ENCODE measurements around the gene CDK19.

CDK19 gene

DNA sequence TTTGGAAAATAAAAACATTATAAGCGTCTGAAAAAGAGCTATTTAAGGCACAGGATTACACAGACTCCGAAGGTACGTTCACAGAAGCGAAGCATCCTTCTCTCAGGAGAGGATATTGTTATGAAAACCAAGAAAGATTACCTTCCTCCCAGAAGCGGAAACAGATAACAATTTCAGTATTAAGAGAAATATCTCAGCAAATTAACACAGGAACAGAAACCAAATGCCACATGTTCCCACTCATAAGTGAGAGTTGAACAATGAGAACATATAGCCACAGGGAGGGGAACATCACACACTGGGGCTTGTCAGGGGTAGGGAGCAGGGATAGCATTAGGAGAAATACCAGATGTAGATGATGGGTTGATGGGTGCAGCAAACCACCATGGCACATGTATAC is 109.7 kb downstream of the CDK19 start:
- no peak for DNase-seq

DNA sequence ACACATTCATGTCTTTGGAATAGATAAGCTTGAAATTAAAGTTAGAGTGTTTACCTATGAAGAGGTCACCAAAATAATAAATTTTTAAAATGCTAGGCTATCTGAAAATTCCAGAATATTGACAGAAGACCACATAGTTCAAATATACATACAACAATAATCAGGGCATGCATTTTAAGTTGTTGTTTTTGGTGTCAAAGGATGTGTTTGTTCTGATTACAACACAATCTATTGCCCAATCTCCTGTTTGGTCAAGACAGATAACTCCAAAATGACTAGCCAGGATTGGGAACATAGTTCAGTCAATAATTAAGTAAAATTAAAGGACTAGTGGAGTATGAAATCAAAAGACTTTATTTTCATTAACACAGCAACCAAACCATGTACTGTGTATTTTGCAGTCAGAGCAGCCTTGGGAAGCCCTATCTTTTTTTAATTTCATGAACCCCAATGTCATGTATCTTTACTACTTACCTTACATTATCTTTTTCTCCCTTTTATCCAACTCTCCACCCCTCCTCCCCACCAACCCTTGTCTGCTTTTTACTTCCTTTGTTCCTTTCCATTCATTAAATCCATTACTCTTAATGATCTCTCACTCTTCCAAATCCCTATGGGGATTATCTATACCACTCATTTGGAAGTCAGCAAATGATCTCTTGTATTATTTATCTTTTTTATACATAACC is 111.2 kb downstream of the CDK19 start:
- DNase-seq, result no peak

DNA sequence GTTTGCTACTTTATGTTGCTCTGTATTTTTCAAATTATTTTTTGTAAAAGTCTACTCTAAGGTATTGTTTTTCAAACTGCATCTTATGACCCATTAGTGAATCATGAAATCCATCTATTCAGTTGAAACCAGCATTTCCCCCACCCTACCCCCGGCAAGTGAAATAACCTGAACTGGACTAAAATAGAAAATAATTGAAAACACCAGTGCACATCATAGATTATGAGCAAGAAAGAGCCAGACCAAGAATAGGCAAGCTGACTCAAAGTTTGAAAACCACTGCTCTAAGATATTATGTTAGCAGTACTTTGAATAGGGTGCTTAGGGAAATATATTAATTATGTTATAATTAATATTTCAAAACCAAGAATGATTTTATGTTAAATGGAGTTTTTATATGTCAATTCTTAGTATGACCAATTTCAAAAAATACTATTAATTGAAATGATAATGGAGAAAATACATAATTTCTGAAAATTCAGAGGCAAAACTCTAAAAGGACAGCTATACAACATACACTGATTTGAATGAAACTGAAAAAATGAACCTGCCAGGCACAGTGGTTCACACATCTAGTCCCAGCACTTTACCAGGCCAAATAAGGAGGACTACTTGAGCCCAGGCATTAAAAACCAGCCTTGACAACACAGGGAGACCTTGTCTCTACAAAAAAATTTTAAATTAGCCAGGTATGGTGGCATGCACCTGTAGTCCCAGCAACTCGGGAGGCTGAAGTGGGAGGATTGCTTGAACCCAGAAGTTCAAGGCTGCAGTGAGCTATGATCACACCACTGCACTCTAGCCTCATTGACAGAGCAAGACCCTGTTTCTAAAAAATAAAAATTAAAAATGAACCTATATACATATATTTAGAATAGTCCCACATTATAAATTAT is 112.0 kb downstream of the CDK19 start:
- DNase-seq, result no peak

DNA sequence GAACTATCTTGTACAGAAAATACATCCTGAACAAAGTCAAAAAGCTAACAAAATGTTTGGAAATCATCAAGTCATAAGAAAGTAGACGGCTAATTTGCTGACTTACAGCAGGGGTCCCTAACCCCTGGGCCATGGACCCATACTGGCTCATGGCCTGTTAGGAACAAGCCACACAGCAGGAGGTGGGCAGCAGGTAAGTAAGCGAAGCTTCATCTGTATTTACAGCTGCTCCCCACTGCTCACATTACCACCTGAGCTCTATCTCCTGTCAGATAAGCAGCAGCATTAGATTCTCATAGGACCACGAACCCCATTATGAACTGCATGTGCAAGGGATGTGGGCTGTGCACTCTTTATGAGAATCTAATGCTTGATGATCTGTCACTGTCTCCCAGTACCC is 115.5 kb downstream of the CDK19 start:
- no peak for DNase-seq

DNA sequence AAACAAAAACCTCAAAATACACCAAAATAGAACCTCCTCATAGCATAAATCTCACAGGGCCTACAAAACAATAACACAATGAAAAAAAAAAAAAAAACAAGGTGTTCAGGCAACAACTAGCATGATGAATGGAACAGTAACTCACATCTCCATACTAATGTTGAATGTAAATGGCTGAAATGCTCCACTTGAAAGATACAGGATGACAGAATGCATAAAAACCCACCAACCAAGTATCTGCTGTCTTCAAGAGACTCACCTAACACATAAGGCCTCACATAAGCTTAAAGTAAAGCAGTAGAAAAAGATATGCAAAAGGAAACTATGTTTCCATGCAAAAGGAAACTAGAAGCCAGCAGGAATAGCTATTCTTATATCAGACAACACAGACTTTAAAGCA is 121.3 kb downstream of the CDK19 start:
- no peak for DNase-seq

DNA sequence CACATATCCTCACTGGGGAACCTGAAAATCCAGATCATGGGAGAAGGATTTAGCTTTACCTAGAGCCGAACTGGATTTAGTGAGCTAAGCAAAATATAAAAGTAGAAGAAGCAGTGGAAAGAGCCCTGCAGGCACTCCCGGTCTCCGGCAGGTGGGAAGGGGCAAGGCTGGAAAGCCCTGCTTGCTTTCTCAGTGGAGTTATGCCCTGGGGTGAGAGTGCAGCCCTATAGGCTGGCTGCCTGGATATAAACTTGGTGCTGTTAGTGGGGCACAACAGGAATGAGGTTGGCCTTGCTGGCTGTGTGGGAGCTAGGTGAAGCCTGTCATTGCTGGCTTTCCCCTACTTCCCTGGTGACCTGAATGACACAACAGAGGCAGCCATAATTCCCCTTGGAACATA is 122.0 kb downstream of the CDK19 start:
- no peak for DNase-seq

DNA sequence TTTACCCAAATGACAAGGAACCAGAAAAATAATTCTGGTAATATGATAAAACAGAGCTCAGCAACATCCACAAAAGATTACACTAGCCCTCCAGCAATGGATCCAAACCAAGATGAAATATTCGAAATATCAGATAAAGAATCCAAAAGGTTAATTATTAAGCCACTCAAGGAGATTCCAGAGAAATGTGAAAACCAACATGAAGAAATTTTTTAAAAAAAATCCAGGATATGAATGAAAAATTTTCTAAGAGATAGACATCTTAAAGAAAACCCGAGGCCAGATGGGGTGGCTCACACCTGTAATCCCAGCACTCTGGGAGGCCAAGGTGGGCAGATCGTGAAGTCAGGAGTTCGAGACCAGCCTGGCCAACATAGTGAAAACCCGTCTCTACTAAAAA is 124.4 kb downstream of the CDK19 start:
- no peak for DNase-seq

DNA sequence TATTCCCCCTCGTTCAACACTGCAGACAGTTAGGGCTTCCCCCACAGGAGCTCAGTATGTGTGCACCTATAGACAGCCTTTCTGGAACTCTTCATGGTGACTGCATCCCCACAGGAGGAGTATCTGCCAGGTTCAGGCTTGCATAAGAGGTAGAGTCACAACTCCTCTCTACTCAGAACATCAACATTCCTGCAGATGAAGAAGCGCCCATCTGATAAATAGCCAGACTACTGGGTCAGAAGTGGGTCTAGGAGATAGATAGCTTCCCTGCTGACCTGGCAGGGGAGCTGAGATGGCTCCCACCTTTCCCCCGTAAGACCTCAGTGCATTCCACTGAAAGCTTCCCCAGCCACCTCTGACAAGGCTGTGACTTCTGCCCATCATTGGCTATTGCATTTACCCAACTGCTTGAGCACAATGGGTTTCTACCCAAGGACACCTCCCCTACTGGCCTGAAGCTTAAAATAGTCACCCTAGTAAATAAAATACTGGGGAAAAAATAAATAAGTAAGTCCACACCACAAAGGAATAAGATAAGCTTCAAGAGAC is 125.1 kb downstream of the CDK19 start:
- no peak for DNase-seq

DNA sequence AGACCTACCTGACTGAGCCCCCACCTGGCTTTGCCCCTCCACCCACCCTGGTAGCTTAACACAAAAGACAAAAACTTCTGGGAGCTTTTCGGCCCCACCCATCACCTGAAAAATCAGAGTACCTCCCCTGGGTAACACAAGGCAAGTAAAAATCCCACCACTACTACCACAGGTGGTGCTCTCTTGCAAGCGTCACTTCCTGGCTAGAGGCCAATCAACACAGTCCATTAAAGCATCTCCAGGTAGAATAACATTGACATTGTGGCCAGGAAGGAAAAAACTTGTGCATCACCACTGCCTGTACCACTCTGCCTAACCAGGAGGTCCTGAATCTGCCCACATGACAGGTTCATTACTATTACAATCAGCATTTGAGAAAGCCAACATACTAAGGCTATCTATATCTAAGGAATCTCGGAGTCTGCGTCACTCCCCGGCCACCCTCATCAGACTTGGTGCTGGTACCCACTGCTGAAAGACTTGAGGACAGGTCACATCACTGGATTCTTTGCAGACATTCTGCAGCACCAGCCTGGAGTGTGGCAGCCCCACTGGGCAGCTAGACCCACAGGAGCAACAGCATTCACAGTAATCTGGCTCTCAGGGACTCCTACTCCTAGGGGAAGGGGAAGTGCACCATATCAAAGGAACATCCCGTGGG is 125.9 kb downstream of the CDK19 start:
- no peak for DNase-seq

DNA sequence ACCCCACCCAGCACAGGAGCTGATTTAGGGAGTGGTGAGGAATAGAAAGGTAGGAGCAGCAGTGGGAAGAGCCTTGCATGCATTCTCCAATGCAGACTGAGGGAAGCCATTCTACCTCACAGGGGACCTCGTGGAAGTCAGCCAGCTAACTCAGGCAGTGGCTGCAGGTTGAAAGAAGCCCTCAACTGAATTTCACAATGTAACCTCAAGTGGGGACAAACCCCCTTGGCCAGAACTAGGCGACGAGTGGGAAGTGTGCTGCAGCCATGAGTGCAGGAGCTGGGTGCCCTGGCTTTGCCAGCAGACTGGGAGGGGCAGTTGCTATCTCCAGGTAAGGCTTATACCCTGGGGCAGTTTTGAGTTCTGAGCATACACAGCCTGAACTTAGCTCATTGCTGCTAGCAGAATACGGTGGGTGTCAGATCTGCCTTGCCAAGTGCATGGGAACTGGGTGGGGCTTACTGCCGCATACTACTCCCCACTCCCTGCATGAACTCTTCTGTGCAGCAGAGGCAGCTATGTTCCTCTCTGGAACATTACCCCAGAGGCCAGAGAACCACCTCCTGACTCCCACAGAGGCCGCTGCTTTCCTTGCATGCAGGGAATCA is 126.5 kb downstream of the CDK19 start:
- peak in 19 of 56 donors; percentile 3 to 59 (median 20) for DNase-seq

DNA sequence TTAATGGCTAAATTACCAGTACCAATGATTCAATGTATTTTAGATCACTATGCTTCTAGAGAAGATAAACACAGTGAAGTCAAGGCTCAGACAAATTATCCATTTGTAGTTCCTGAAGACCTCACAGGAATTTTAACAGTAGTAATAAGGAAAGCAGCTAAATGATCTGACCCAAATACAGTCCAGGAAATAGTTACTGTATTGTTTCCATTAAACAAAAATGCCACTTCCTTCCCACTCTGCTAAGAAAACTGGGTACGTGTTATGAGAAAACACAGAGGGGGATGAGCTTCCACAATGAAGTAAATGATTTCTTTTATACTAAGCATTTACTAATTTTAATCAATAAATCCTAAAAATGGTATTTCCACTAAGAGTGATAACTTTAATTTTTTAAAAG is 127.9 kb downstream of the CDK19 start:
- no peak for DNase-seq

DNA sequence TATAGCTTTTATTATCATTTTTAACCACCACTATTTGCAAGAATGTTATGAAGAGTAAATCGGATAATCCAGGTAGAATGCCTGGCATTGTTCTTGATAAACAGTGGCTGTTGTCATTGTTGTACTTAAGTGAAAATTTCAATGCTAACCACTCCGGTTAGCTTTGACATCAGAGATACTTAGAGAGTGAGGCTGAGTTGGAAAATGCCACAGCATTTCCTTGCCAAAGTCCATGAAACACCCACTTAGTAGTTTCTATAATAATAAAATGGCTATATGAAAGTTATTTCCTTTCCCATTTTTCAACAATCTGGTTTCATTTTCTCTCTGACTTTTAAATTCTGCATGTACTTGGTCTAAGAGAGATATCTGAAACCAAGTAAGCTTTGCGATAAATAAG is 132.0 kb downstream of the CDK19 start:
- DNase-seq, result no peak

DNA sequence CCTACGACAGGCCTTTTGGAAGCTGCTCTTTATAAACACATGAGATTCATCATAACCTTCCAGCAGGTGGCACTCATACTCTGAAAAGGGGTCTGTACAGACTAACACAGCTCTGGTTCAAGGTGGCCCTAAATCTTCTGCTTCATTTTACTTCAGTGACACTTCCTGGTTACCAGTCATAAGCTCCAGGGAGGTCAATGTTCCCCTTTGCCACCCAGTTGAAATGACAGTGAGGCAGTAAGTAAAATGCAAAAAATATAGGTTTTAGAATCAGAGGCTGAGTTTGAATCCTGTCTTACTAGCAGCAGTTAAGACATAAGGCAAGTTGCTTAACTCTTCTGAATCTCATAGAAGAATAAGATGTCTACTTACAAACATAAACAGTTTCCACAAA is 132.8 kb downstream of the CDK19 start:
- peak in 38 of 56 donors; percentile 3 to 80 (median 36) for DNase-seq

DNA sequence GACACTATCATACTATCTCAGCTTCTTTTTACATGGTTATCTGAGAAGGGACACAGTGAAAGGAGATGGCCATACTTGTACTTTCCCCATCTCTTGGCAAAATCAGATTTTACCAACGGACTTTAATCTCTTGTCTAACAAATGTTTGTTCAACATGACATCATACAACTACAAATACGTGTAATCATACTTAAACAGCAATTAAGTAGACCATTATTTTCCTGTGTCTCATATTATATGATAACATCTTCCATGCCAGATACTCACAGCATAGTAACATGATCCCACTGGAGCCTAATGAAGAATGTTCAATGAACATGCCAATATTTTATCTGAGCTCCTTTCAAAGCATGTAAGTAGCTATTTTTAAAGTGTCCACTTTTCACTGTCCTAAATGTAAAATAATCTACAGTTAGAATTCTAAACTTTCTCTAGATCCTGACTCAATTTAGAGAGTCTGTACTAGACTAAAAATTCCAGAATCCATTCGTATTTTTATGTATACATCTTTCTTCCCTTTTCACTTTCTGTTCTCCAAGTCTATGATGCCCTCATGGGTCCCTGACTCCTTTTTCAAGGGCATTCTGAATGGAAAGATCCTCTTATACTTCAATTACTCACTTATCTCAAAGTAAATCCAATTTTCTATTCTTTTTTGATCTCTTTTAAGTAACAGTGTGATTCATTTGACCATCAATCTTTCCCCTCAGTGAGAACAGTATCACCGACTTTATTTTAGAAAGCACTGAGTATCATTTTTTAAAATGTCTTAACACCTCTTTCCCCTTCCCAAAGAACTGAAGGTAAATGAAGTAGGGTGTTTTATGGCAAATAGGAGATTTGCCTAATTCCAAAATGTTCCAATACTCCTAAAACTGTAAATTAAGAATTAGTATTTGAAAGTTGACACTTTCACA is 133.5 kb downstream of the CDK19 start:
- no peak for DNase-seq

DNA sequence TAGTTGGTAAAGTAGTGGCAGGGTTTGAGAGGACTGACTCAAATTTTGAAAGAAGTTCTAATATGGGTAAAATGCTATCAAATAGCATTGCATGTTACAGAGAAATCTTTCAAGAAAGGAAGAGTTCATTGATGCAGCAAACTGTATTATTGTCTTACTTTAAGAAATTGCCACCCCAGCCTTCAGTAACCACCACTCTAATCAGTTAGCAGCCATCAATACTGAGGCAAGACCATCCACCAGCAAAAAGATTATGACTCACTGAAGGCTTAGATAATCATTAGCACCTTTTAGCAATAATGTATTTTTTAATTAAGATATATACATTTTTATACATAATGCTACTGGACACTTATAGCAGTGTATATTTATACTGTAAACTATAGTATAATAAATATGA is 138.9 kb downstream of the CDK19 start:
- DNase-seq, result no peak

DNA sequence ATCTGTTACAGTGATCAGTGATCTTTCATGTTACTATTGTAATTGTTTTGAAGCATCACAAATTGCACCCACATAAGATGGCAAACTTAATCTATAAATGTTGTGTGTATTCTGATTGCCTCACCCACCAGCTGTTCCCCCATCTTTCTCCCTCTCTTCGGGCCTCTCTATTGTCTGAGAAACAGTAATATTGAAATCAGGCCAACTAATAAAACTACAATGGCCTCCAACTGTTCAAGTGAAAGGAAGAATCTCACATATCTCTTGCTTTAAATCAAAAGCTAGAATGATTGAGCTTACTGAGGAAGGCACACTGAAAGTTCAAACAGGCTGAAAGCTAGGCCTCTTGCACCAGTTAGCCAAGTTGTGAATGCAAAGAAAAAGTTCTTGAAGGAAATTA is 141.2 kb downstream of the CDK19 start:
- DNase-seq, result no peak

DNA sequence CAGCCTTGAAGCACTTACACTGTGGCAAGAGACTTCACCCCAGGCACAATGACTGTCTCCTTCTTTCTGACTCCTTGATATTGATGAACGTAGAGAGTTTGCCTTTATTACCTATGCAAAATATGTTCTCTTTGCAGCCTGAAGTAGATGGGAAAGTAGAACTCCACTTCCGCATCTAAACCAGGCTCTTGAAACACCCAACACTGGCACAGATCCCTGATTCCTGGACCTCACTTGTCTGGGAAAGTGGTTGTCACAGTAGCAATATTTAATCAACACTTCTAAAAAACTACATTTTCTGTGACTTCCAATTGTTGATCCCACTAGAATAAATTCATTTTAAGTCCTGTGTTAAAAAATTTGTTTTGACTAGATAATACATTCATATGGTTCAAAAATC is 143.1 kb downstream of the CDK19 start:
- DNase-seq, result no peak

DNA sequence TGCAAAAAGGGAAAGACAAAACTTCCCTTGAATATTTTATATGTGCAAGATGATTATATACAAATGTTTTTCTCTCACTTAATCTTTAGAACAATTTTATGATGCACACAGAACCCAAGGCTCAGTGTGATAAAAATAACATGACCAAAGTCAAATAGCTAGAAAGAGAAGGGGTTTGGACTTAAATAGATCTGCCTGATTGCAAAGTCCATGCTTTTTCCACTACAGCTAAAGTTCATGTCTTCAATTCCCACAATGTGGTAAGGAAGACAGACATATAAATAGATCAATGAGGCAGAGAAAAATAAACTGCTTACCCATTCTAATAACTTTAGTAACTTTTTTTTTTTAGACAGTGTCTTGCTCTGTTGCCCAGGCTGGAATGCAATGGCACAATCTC is 143.8 kb downstream of the CDK19 start:
- no peak for DNase-seq

DNA sequence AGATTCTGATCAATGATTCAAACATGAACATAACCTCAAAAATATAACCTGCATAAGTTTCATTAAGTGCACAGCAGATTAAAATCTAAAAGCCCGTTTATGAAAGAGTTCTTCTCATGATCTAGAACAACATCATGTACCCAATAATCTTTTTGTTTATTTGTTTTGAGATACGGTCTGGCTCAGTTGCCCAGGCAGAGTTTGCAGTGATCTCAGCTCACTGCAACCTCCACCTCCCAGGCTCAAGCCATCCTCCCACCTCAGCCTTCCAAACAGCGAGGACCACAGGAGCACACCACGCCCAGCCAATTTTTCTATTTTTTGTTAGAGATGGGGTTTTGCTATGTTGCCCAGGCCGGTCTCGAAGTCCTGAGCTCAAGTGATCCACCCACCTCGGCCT is 149.7 kb downstream of the CDK19 start:
- DNase-seq, result no peak

DNA sequence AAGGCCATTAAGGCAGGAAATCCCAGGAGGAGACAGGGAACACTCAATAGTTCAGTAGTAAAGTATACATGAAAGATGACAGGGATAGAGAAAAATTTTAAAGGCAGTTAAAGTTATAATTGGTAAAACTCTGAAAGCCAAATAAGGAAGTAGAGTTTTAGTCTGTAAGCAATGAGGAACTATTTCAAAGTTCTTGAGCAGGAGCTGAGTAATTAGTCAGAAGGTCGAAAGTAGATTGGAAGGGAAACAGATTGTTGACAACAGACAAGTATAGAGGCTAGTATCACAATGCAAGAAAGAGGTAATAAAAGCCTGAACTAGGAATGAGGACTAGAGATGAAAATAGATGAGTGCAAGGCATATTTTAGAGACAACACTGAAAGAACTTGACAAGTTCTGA is 150.3 kb downstream of the CDK19 start:
- DNase-seq, result no peak
